ENCODE measurements around the gene FAM131A.
A peak's percentile ranks its signal among the peaks of the same experiment; 100 is the strongest.
"Not testable (repeated sequence)": the region's sequence is repeated elsewhere in the genome, so short reads cannot be mapped to it uniquely, and the experiment has no call there.

FAM131A gene

GRCh38 chr3:184317201-184317600 is 20.2 kb upstream of the FAM131A start:
- no peak for DNase-seq

GRCh38 chr3:184320104-184320445 is 17.3 kb upstream of the FAM131A start:
- DNase-seq, result peak; percentile 63

DNA sequence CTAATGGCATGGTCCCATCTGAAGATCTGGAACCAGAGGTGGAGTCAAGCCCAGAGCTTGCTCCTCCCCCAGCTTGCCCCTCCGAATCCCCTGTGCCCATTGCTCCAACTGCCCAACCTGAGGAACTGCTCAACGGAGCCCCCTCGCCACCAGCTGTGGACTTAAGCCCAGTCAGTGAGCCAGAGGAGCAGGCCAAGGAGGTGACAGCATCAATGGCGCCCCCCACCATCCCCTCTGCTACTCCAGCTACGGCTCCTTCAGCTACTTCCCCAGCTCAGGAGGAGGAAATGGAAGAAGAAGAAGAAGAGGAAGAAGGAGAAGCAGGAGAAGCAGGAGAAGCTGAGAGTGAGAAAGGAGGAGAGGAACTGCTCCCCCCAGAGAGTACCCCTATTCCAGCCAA is 15.7 kb upstream of the FAM131A start:
- no peak for DNase-seq

DNA sequence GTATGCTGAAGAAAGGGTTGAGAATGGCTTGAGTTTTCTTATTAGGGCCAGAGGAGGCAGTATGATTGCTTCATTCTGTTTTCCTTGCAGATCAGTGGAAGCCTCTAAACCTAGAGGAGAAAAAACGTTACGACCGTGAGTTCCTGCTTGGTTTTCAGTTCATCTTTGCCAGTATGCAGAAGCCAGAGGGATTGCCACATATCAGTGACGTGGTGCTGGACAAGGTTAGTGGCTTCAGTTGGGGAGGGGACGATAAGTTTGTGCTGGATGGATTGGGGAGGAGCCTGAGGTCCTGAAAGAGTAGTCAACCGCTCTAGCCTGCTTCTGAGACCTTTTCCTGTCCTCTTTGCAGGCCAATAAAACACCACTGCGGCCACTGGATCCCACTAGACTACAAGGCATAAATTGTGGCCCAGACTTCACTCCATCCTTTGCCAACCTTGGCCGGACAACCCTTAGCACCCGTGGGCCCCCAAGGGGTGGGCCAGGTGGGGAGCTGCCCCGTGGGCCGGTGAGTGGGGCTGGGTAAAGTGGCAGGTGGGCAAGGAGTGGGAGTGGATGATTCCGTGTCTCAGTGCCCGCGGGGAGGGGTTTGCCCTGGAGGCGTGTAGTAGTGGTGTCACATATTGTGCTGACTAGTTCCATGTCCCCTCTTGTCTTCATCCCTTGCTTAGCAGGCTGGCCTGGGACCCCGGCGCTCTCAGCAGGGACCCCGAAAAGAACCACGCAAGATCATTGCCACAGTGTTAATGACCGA is 14.5 kb upstream of the FAM131A start:
- no peak for DNase-seq

DNA sequence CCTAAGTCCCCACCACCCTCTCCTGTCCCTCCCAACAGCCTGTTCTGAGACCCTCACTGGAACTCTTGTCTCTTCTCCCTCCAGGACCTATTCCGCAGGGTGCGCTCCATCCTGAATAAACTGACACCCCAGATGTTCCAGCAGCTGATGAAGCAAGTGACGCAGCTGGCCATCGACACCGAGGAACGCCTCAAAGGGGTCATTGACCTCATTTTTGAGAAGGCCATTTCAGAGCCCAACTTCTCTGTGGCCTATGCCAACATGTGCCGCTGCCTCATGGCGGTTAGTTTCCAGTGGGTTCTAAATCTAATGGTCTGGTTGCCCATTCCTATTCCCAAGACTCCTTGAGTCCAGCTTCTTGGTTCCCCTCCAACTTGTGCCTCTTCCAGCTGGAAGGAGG is 13.7 kb upstream of the FAM131A start:
- DNase-seq, result no peak

DNA sequence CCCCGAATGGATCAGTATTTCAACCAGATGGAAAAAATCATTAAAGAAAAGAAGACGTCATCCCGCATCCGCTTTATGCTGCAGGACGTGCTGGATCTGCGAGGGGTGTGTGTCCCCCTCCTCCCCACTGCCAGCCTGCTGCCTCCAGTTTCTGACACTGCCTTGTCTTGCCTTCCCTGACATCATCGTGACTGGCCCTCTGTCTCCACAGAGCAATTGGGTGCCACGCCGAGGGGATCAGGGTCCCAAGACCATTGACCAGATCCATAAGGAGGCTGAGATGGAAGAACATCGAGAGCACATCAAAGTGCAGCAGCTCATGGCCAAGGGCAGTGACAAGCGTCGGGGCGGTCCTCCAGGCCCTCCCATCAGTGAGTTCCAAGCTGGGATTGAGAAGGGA is 12.1 kb upstream of the FAM131A start:
- DNase-seq, result no peak

- no peak for DNase-seq
These were observed 11.6 kb upstream of the FAM131A start for GRCh38 chr3:184325715-184326369.

- DNase-seq, result no peak
These were observed 10.2 kb upstream of the FAM131A start for GRCh38 chr3:184327171-184327570.

- no peak for DNase-seq
These were observed 8.9 kb upstream of the FAM131A start for GRCh38 chr3:184328516-184328915.

GRCh38 chr3:184332370-184333090 is 4.9 kb upstream of the FAM131A start:
- no peak for DNase-seq

- DNase-seq, result no peak
These were observed 4.2 kb upstream of the FAM131A start for GRCh38 chr3:184333190-184333589.

DNA sequence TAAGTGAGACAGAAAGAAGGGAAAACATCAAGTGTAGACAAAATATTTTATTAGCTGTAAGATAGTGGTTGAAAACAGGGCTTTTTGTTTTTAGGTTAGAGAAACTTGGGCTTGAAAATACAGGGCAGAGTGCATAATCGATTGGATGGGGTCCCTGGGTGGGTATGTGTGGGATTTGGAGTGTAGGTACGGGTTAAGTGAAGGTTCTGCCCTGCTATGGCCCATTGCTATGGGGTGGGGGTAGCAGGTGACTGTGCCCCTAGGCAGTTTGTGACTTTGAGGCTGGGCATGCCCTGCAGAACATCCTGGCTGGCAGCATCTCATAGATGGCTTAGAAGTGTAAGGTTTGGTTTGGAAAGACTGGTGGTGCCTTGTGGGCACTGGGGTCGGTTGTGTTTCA is 3.7 kb upstream of the FAM131A start:
- DNase-seq, result no peak

DNA sequence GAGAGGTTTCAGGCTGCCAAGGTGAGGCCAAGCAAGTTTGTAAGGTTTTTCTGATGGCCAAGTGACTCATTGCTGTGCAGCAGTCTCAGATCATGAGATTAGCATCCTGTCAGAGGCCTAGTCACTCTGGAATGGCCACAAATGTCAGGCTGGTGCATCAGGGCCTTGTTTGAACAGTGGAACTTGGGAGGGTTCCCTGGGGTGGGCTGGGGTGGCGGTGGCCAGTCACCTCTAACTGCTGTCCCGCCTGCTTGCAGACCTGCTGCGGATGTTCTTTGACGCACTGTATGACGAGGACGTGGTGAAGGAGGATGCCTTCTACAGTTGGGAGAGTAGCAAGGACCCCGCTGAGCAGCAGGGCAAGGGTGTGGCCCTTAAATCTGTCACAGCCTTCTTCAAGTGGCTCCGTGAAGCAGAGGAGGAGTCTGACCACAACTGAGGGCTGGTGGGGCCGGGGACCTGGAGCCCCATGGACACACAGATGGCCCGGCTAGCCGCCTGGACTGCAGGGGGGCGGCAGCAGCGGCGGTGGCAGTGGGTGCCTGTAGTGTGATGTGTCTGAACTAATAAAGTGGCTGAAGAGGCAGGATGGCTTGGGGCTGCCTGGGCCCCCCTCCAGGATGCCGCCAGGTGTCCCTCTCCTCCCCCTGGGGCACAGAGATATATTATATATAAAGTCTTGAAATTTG is 2.8 kb upstream of the FAM131A start:
- peak; percentile 48 for DNase-seq

- DNase-seq, result no peak
These were observed 2.1 kb upstream of the FAM131A start for GRCh38 chr3:184335291-184335660.

DNA sequence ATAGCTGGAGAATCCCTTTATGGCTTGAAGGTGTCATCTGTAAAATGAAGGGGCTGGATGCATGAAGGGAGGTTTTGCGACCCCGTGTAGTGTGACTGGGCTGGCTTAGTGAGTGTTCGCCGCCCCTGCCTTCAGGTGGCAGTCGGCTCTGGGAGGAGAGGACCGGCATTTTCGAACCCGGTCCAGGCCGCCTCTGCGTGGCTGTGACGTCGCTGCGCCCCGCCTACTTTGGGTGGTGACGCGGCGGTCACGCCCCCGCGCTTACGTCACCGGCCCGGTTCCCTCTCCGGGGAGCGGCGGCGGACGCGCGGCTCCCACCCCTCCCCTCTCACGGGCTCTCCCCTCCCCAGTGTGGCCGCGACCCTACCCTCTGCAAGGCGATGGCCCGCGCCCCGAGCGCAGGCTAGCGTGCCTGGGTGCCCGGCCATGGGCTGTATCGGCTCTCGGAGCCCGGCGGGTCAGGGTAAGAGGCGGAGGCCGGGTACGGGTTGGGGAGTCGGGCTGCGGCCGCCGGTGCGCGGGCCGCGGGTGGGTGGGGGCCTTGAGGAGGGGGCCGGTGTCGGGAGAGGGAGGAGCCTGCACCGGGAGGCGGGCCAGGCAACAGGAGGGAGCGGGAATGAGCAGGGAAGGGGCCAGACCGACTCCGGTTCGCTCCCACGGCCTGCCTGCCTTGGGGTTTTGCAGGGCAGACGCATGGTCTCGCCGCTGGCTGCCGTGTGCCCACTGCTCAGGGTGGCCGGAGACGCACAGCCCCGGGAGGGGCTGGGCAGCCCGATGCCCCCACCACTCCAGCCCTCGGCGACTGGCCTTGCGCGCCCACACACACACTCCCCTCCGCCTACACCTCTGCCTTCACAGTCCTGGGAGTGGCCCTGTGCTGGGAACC is 1.5 kb upstream of the FAM131A start:
- DNase-seq, result peak; percentile 91

DNA sequence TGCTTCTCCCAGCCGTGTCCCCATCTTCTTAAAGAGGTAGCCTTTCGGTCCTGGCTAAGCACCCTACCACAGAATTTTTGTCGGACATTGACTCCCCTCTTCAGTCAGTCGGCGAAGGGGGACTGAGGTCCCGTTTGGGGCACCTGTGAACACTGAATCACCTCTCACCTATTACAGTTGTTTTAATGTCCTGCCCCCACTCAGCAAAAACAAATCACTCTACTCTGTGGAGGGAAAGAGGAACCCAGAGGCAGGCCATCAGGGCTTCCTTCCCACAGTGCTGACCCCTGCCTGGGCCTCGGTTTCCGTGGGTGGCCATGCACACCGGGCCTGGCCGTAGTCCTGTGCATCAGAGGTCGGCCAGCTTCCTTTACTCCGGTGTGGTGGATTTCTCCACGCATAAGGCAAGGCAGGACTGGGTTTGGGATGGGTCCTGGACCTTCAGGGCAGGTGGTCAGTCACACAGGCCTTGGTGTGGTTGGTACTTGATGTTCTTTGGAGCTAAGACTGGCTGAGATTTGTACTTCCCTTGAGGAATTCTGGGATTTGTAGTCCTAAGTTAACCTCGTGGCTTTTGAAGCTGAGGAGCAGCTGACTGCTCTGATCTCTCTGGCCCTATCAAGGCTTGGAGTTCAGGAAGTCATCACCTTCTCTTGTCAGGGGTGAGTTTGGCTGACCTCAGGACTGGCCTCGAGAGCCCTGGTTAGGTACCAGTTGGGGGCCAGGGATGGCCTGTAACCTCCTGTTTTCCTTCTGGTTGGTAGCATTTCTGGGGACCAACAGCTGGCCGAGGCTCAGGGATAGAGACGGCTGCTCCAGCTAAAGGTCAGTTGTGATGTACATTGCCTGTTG is 627 bp upstream of the FAM131A start:
- no peak for DNase-seq

DNA sequence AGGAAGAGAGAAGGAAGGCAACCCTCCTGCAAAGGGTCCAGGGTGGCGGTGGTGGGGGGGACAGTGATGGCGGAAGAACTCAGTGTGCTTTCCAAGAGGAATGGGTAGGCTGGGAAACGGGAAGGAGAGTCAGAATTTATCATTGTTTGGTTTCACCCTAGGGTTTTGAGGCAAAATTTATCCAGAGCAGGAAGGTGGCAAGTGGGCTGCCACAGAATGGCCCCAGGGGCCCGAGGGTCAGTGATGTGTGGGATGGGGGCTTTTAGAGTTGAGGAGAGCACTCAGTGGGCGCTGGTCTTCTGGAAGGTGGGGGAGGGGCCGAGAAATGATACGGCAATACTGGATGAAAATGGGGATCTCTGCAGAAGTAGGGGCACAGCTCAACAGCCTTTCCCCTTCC is 581 bp downstream of the FAM131A start:
- DNase-seq, result no peak

DNA sequence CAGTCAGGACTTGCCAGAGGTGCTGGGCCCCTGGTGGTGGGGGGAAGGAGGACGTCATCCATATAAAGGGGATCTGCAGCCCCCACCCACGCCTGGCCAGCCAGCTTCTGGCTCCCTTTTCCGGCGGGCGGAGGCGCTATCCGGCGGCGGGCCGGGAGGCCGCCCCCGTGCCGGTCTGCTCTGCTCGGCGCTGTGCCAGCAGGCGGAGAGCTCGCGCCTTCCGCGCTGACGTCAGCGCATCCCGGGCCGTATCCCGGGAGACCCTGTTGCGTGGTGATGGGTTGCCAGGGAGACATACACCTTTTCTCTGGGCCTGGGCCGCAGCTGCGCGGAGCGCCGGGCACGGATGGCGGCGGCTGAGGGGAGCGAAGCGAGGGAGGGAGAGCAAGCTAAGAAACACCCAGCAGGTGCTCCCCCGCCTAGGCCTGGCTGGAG is 1.1 kb downstream of the FAM131A start:
- DNase-seq, result no peak

- DNase-seq, result no peak
These were observed 1.6 kb downstream of the FAM131A start for GRCh38 chr3:184339001-184339400.

- DNase-seq, result not testable (repeated sequence)
These were observed 2.2 kb downstream of the FAM131A start for GRCh38 chr3:184339451-184340135.

GRCh38 chr3:184341925-184342324 is 4.5 kb downstream of the FAM131A start:
- no peak for DNase-seq
